T47D (cell line): ENCODE data around the gene ITGB4.
"Not testable (repeated sequence)": the region's sequence is repeated elsewhere in the genome, so short reads cannot be mapped to it uniquely, and the experiment has no call there.

ENCODE experiments used
- DNase-seq, 2 experiments: peaks; one replicate each; pipeline versions ENCODE4 v3.0.0 to v3.0.0-alpha.2; 2011 to 2012; ENCODE audit warnings: low read depth in 1 of 2, low spot score in 1 of 2
- JUND ChIP-seq: IDR thresholded peaks from 2 replicates; pipeline ENCODE4 v1.6.1; 2012; ENCODE audit warnings: low read depth
- in situ Hi-C: cut with HindIII; loops from 2 replicates; pipeline ENCODE4 v1.10.0; 2016; ENCODE audit warnings: low sequenced_read_pairs, low pct_unique_long_range_greater_than_20kb

The ITGB4 gene

GRCh38 chr17:75754378-75755204 lies 33.3 kb downstream of the ITGB4 start:
- DNase-seq = no peak
- in situ Hi-C loops = no loop called here

GRCh38 chr17:75755205-75755901 lies 34.1 kb downstream of the ITGB4 start:
- no peak for DNase-seq
- in situ Hi-C loops = no loop called here
- no peak for TF ChIP-seq JUND

More at GRCh38 chr17:75754378-75755204, 33.3 kb downstream of the ITGB4 start:
- no peak for TF ChIP-seq JUND

GRCh38 chr17:75755990-75756389 lies 34.7 kb downstream of the ITGB4 start:
- in situ Hi-C loops = no loop called here
- TF ChIP-seq JUND = no peak
- no peak for DNase-seq

GRCh38 chr17:75756451-75757085 lies 35.3 kb downstream of the ITGB4 start:
- DNase-seq = no peak
- in situ Hi-C loops = no loop called here
- TF ChIP-seq JUND = no peak

GRCh38 chr17:75757086-75757681 lies 35.9 kb downstream of the ITGB4 start:
- in situ Hi-C loops = no loop called here
- no peak for DNase-seq
- TF ChIP-seq JUND = no peak

GRCh38 chr17:75758131-75758905 lies 37.1 kb downstream of the ITGB4 start:
- in situ Hi-C loops = no loop called here
- peak in 1 of 2 experiments; percentile 55 for DNase-seq
- TF ChIP-seq JUND = no peak

- no peak for TF ChIP-seq JUND
- in situ Hi-C loops = no loop called here
- DNase-seq = no peak
These were observed 38.2 kb downstream of the ITGB4 start for GRCh38 chr17:75759457-75759856.

- DNase-seq, in situ Hi-C loops: not testable (repeated sequence)
These were observed 38.9 kb downstream of the ITGB4 start for GRCh38 chr17:75759978-75760640.

- DNase-seq = no peak
- TF ChIP-seq JUND = no peak
- in situ Hi-C loops = no loop called here
These were observed 41.4 kb downstream of the ITGB4 start for GRCh38 chr17:75762513-75763268.

- in situ Hi-C loops = no loop called here
- no peak for DNase-seq
- no peak for TF ChIP-seq JUND
These were observed 42.0 kb downstream of the ITGB4 start for GRCh38 chr17:75763269-75763607.
